ENCODE results near the gene FAXDC2.
A peak's percentile ranks its signal among the peaks of the same experiment; 100 is the strongest.

FAXDC2 gene, protein sequence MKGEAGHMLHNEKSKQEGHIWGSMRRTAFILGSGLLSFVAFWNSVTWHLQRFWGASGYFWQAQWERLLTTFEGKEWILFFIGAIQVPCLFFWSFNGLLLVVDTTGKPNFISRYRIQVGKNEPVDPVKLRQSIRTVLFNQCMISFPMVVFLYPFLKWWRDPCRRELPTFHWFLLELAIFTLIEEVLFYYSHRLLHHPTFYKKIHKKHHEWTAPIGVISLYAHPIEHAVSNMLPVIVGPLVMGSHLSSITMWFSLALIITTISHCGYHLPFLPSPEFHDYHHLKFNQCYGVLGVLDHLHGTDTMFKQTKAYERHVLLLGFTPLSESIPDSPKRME

DNA sequence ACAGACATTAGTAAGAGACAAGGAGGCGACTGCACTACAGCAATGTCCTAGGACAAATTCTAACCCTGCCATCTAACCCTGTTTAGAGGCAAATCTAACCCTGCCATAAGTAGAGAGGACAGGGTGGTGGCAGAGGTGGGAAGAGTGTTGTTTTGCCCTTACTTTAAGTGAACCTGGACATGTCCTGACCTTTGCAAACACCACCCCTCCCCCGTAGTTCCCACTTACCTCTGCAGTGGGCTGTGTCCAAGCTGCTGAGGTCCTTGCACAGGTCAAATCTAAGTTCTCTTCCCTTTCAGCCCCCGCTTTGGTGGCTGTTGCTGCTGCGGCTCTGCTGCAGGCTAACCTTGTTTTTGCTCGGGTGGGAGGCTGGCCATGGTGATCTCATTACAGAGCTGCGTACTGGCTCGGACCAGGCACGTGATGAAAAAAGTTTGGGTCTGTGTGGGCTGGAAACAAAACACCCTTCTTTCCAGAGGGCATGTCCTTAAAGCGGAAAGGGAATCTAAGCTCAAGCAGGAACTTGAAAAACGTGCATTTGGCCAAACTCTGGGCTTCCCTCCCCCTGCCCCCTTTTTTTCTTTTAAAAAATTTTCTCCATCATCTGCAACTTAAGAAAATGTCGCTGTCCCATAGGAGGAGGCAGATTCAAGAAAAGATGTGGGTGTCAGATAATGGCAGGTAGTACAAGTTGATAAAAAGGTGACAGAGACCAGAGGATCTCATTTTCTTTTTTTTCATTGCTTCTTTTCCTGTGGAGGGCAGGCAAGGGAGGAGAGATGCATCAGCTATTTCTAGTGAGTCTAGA lies at the start of gene FAXDC2:
Gene FAXDC2 (minus strand): TSS at position 349 of the 808 bp plus-strand sequence. CDS start 12,425 bp downstream, outside the sequence.
- DNase-seq (ENCODE audit: low read depth), result peak; percentile 83

- peak; percentile 61 for DNase-seq (ENCODE audit: low read depth)
These were observed 49.7 kb upstream of the FAXDC2 start for GRCh38 chr5:154900066-154900465.

DNA sequence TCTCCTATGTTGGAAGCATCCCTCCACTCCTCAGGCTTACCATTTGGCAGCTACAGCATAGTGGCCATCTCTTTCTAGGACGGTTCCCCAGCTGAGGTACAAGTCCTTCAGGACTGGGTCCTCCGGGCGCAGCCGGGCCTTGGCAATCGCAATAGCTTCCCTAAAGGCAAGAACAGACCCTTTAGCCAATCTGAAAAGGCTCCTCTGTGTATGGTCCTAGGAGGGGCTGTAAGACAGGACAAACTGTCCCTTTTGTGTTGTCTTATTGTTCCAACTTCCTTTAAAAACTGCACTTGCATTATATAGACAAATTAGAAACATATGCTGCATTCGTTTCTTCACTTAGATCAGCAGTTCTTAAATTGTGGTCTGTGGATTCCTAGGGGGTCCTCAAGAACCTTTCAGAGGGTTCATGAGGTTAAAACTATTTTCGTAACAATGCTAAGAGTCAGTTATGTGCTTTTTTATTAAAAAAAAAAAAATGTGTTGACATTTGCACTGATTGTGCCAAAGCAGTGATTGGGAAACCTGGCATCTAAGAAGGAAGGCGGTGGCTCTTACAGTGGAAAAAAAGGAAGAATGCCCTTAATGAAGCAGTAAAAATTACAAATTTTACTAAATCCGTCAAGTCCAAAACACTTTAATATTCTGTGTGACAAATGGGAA lies 48.9 kb upstream of the FAXDC2 start:
- peak; percentile 91 for DNase-seq (ENCODE audit: low read depth)

DNA sequence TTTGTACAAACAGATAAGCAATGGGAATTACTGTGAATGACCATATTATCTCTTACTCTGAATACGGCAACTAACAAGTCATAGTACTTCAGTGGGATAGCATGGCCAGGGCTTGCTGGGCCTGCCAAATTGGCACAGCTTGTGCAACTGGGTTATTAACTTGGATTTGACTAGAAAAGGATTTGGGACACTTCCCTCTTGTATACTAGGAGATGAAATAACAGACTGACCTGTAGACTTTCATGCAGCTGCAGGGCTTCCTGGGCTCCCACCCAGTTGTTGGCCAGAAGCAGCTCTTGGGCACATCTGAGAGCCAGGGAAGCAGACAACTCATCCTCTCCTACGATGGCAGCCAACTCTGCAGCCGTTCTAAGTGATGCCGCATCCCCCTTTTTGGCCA lies 47.8 kb upstream of the FAXDC2 start:
- DNase-seq (ENCODE audit: low read depth), result peak; percentile 58

DNA sequence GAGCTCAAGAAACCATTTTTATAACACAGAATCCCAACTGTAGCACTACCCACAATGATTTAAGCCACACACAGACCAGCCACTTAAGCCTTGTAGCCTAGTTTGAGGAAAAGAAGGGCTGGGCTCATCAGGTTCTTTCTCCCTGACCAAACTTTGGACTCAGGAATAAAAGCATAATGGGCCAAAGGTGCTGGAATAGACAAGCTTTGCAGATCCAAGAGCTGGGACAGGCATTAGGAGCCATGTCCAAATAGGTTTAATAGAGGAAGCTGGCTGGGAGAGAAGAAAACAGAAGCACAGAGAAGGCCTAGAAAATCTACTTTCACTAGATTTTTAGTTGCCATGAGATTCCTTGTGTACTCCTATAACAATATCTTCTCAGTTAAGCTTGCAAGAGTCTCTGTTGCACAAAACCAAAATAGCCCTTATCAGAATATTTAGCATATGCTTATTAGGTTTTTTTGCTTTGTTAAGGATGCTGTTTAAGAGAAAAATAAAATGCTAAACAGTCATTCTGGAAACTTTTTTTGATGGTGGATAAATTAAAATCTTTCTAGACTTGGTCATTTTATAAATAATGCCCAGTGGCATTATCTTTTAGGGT lies 46.3 kb upstream of the FAXDC2 start:
- no peak for DNase-seq (ENCODE audit: low read depth)

GRCh38 chr5:154895606-154896561 lies 45.5 kb upstream of the FAXDC2 start:
- DNase-seq (ENCODE audit: low read depth), result no peak

- no peak for DNase-seq (ENCODE audit: low read depth)
These were observed 43.0 kb upstream of the FAXDC2 start for GRCh38 chr5:154893381-154893780.

- DNase-seq (ENCODE audit: low read depth), result no peak
These were observed 42.0 kb upstream of the FAXDC2 start for GRCh38 chr5:154892369-154892771.

DNA sequence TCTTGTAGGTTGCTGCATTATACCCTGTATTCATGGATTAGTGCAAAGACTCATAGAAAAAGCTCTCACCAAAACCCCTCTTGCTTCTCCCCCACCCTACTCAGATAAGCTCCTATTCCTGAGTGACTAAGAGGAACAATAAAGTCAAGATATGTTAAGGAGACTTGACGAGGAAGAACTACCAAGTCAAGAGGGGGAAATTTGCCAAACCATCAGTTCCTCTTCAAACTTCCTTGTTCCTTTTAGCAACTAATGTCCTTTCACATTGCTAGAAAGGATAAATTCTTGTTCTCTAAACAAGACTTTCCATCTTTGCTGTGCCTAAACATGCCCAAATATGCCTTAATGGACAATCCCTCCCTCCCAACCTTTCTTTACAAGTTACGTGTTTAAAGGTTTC lies 35.0 kb upstream of the FAXDC2 start:
- DNase-seq (ENCODE audit: low read depth), result no peak

DNA sequence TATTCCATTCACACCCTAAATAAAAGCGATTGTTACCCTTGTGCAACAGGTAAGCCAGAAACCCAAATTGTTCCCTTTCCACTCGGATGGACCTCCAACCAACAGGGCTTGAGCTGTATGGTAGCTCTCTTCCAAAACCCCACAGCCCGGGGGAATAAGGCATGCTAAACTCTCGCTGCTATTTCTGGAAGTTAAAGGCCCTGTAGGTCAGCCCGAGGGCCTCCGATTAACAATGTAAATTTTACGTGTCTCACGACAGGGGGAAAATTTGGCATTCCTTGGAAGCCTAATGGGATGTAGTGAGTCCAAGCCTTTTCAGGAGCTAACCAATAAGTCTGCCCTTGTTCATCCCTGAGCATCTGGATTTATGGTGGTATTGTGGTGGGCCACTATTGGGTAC lies 34.0 kb upstream of the FAXDC2 start:
- DNase-seq (ENCODE audit: low read depth), result no peak

DNA sequence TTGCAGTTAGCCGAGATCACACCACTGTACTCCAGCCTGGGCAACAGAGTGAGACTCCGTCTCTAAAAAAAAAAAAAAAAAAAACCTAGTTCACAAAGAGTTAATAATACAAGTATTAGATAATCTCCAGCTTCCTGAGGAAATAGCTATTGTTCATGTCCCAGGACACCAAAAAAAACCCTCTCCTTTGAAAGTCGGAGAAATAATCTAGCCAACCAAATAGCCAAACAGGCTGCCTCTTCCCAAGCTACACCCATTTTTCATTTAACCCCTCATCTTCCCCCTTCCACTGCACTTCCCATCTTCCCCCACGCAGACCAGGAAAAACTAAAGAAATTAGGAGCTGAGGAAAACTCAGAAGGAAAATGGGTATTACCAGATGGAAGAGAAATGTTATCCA lies 31.6 kb upstream of the FAXDC2 start:
- DNase-seq (ENCODE audit: low read depth), result no peak

DNA sequence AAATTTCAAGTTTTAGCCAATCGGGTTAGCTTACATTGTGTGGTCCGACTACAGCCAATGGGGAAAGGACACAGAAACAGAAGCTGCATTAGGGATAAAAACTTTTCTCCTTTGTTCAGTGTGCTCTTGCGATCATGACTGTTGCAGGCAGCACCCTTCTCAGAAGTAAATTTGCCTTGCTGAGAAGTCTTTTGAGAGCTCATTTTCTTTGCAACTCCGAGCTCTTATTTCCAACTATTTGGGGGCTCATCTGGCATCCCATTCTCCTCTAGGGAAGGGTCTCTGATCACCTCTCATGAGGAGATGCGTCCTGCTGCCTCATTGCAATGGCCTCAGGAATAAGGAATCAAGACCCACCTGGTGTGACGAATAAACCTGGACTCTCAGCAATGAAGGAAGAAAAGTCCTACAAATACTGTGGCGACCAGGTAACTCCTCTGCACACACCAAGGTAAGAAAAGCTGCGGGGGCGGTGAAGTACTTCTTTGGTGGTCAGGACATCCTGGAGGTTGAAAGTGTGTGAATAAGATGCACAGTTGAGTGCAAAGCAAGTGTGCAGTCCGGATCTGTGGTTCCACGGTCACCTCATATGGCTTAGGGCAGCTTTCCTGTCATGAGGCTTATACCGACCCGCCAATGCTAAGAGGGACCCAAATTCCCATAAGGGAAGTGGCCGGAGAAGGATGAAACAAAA lies 28.4 kb upstream of the FAXDC2 start:
- no peak for DNase-seq (ENCODE audit: low read depth)

- DNase-seq (ENCODE audit: low read depth), result no peak
These were observed 23.5 kb upstream of the FAXDC2 start for GRCh38 chr5:154873791-154874331.

- DNase-seq (ENCODE audit: low read depth), result no peak
These were observed 21.3 kb upstream of the FAXDC2 start for GRCh38 chr5:154871734-154872133.

GRCh38 chr5:154868702-154869101 lies 18.3 kb upstream of the FAXDC2 start:
- DNase-seq (ENCODE audit: low read depth), result peak; percentile 25

- peak; percentile 65 for DNase-seq (ENCODE audit: low read depth)
These were observed 16.4 kb upstream of the FAXDC2 start for GRCh38 chr5:154866841-154867240.

- DNase-seq (ENCODE audit: low read depth), result peak; percentile 29
These were observed 15.2 kb upstream of the FAXDC2 start for GRCh38 chr5:154865466-154866184.

DNA sequence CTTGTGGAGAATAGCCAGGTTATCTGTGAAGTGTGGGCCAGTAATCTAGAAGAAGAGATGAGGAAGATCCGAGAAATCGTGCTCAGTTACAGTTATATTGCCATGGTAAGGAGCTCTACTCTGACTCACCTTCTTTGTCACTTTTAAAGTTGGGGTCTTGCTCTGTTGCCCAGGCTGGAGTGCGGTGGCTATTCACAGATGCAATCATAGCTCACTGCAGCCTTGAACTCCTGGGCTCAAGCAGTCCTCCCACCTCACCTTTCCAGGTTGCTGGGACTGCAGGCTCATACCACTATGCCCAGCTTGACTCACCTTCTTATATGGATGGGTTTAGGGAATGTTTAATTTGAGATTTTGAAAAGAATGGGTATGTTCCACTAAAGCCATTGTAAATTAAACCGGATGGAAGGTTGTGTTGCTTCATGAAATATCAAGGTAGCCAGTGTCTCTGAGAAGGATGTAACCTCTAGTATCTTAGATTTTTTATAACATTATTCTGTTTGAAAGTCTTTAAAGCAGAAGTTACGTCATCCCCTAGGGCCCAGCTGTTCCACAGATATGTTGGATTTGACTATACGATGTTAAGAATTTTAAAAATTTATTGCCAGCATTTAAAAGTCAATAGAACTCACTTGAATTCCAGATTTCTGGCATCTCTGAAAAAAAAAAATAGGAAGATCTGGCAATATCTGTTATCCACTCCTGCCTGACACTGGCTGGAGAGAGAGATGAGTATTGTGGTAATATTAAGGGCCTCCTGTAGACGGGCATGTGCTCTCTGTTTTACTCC lies 13.1 kb upstream of the FAXDC2 start:
- DNase-seq (ENCODE audit: low read depth), result no peak

GRCh38 chr5:154862766-154863165 lies 12.4 kb upstream of the FAXDC2 start:
- no peak for DNase-seq (ENCODE audit: low read depth)

Data from fibroblast of gingiva (primary cell).